ENCODE data around the gene TRAPPC2. TPM values are rescaled to one million over a fixed set of nuclear protein-coding genes. Genes with fewer than 3 reads are reported as not detected.

TRAPPC2 gene
- total RNA-seq, 1 donor from 2014 or later, result 12.4 TPM

GRCh38 chrX:13667919-13668318 lies 66.5 kb downstream of the TRAPPC2 start:
- no peaks in the 10 kb centered on the region for H3K36me3 Mint-ChIP-seq (ENCODE audit: low read depth, unreplicated experiment)
- H3K27ac Mint-ChIP-seq (ENCODE audit: unreplicated experiment), result no peak overlapping the region
- no peak for TF ChIP-seq CTCF (IDR thresholded peaks at IDR 0.05; ENCODE audit: unreplicated experiment)
- H3K4me1 Mint-ChIP-seq (ENCODE audit: unreplicated experiment), result no peaks in the 10 kb centered on the region
- no peak for DNase-seq (ENCODE audit: low spot score)
- peaks cover 1% of the 10 kb centered on the region for H3K27me3 Mint-ChIP-seq (ENCODE audit: unreplicated experiment)
- no peak overlapping the region for H3K4me3 Mint-ChIP-seq (ENCODE audit: unreplicated experiment)
- H3K9me3 Mint-ChIP-seq (ENCODE audit: unreplicated experiment), result no peaks in the 10 kb centered on the region

GRCh38 chrX:13666836-13667235 lies 67.6 kb downstream of the TRAPPC2 start:
- Mint-ChIP-seq H3K36me3 (ENCODE audit: low read depth, unreplicated experiment) (no peaks in the 10 kb centered on the region), H3K9me3 (ENCODE audit: unreplicated experiment) (no peaks in the 10 kb centered on the region), H3K4me3 (ENCODE audit: unreplicated experiment) (no peak overlapping the region), H3K27ac (ENCODE audit: unreplicated experiment) (no peak overlapping the region), H3K27me3 (ENCODE audit: unreplicated experiment) (peaks cover 1% of the 10 kb centered on the region), H3K4me1 (ENCODE audit: unreplicated experiment) (no peaks in the 10 kb centered on the region)
- no peak for TF ChIP-seq CTCF (IDR thresholded peaks at IDR 0.05; ENCODE audit: unreplicated experiment)
- DNase-seq (ENCODE audit: low spot score), result no peak

DNA sequence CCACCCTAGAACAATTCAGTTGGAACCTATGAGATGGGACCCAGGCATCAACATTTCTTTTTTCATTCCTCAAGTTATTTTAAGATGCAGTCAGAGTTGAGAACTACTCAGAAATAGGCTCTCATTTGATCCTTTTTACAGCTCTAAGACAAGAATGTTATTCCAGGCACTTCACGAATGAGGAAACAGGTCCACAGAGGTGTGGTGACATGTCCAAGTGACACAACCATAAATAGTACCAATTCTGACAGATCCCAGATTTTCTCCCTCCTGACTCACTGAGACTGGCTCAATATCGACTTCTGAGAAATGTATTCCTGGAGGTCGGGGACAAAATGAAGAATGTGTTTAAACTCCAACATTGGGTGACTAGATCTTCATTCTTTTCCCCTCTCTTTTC lies 70.4 kb downstream of the TRAPPC2 start:
- H3K4me1 Mint-ChIP-seq (ENCODE audit: unreplicated experiment), result no peaks in the 10 kb centered on the region
- H3K9me3 Mint-ChIP-seq (ENCODE audit: unreplicated experiment), result no peaks in the 10 kb centered on the region
- no peak for TF ChIP-seq CTCF (IDR thresholded peaks at IDR 0.05; ENCODE audit: unreplicated experiment)
- no peaks in the 10 kb centered on the region for H3K36me3 Mint-ChIP-seq (ENCODE audit: low read depth, unreplicated experiment)
- H3K27me3 Mint-ChIP-seq (ENCODE audit: unreplicated experiment), result peaks cover 1% of the 10 kb centered on the region
- no peak overlapping the region for H3K27ac Mint-ChIP-seq (ENCODE audit: unreplicated experiment)
- DNase-seq (ENCODE audit: low spot score), result no peak
- no peak overlapping the region for H3K4me3 Mint-ChIP-seq (ENCODE audit: unreplicated experiment)

GRCh38 chrX:13662355-13662791 lies 72.0 kb downstream of the TRAPPC2 start:
- Mint-ChIP-seq H3K36me3 (ENCODE audit: low read depth, unreplicated experiment) (no peaks in the 10 kb centered on the region), H3K4me1 (ENCODE audit: unreplicated experiment) (no peaks in the 10 kb centered on the region), H3K9me3 (ENCODE audit: unreplicated experiment) (no peaks in the 10 kb centered on the region), H3K27ac (ENCODE audit: unreplicated experiment) (no peak overlapping the region), H3K4me3 (ENCODE audit: unreplicated experiment) (no peak overlapping the region), H3K27me3 (ENCODE audit: unreplicated experiment) (peaks cover 1% of the 10 kb centered on the region)
- TF ChIP-seq CTCF (IDR thresholded peaks at IDR 0.05; ENCODE audit: unreplicated experiment), result no peak
- DNase-seq (ENCODE audit: low spot score), result no peak

Other genes with a start within 250 kb of the TRAPPC2 start
- gene EGFL6, start 165.0 kb downstream of the TRAPPC2 start, total RNA-seq (ENCODE audit: unreplicated experiment), result not detected
- gene TCEANC, start 81.5 kb downstream of the TRAPPC2 start, total RNA-seq (ENCODE audit: unreplicated experiment), result 3.8 TPM
- 11.2 TPM for gene RAB9A, start 45.5 kb downstream of the TRAPPC2 start, total RNA-seq (ENCODE audit: unreplicated experiment)
- gene OFD1, start 128 bp upstream of the TRAPPC2 start, total RNA-seq (ENCODE audit: unreplicated experiment), result 17.7 TPM
- 18.8 TPM for gene GPM6B, start 82.5 kb upstream of the TRAPPC2 start, total RNA-seq (ENCODE audit: unreplicated experiment)

Data from endothelial cell (in vitro differentiated cells).